K562 (cell line): ENCODE results near the gene TNP1. TPM values are rescaled to one million over a fixed set of nuclear protein-coding genes. Genes with fewer than 3 reads are reported as not detected.

Experiments used
- CEBPZ ChIP-seq: fragments of 150-350 bp; IDR thresholded peaks from 2 replicates; pipeline ENCODE4 v1.6.1; 2014; ENCODE audit warnings: low read depth, mild to moderate bottlenecking, low read length, borderline replicate concordance
- HDAC1 ChIP-seq, 2 experiments: fragments of 450-650 bp; IDR thresholded peaks; 2 replicates each; pipeline ENCODE4 v1.6.1; 2016 to 2017; ENCODE audit warnings: inconsistent platforms in 1 of 2, mild to moderate bottlenecking in 1 of 2, moderate library complexity in 1 of 2
- HIVEP1 ChIP-seq: fragments of 250-450 bp; sonication (Bioruptor Pico); IDR thresholded peaks from 2 replicates; pipeline ENCODE4 v1.4.0; 2020; ENCODE audit warnings: mild to moderate bottlenecking
- KLF1 ChIP-seq: fragments of 450-650 bp; IDR thresholded peaks from 2 replicates; pipeline ENCODE4 v1.6.1; 2016; ENCODE audit warnings: missing genetic modification characterization, missing compliant biosample characterization
- MGA ChIP-seq: fragments of 450-650 bp; IDR thresholded peaks from 2 replicates; pipeline ENCODE4 v1.6.1; 2016; ENCODE audit warnings: mild to moderate bottlenecking, moderate library complexity
- SIN3B ChIP-seq: fragments of 450-650 bp; IDR thresholded peaks from 2 replicates; pipeline ENCODE4 v1.6.1; 2017; ENCODE audit warnings: low read depth, mild to moderate bottlenecking, moderate library complexity
- TGIF2 ChIP-seq: sonication (generic); formaldehyde crosslinking; IDR thresholded peaks from 2 replicates; pipeline ENCODE4 v1.8.1; 2022; ENCODE audit warnings: mild to moderate bottlenecking, missing genetic modification reagents, moderate library complexity
- ZBTB8A ChIP-seq: fragments of 450-650 bp; IDR thresholded peaks from 2 replicates; pipeline ENCODE4 v1.6.1; 2018; ENCODE audit warnings: mild to moderate bottlenecking, moderate library complexity; ENCODE audit not compliant: partially characterized antibody
- ZNF277 ChIP-seq: fragments of 250-450 bp; sonication (Bioruptor Pico); IDR thresholded peaks from 2 replicates; pipeline ENCODE4 v1.8.0; 2022; ENCODE audit warnings: inconsistent platforms, mild to moderate bottlenecking, moderate library complexity, borderline replicate concordance
- ZNF408 ChIP-seq: fragments of 250-450 bp; sonication (Bioruptor Pico); IDR thresholded peaks from 2 replicates; pipeline ENCODE4 v1.4.0; 2020; ENCODE audit warnings: low read depth, mild to moderate bottlenecking, moderate library complexity
- ZNF436 ChIP-seq: fragments of 250-450, 450-650 bp; sonication (Bioruptor Pico); formaldehyde crosslinking; IDR thresholded peaks from 2 replicates; pipeline ENCODE4 v1.7.0; 2020; ENCODE audit warnings: mild to moderate bottlenecking
- polyA plus RNA-seq, 8 experiments: library from polyadenylated mRNA; depleted of rRNA in 4 of 8; stranded (reverse) in 5 of 8; unstranded in 3 of 8; fragments of >200 nt; fragmentation: Nextera tagmentation in 2 of 8; fragmentation: Illumina TruSeq in 1 of 8; extraction: Ambion mirVana in 2 of 8; extraction: Trizol in 1 of 8; gene quantifications; 2 replicates each; pipeline versions ENCODE4 v1.2.1 to v1.2.3, GENCODE V29; 2011 to 2014; ENCODE audit warnings: inconsistent platforms in 1 of 8, missing spikeins in 1 of 8
- total RNA-seq, 7 experiments: library from RNA; depleted of rRNA in 6 of 7; stranded (reverse); fragments of >200 nt in 6 of 7; fragmentation: Illumina TruSeq in 2 of 7; extraction: Trizol in 2 of 7; gene quantifications; 2 replicates each; pipeline versions ENCODE4 v1.2.1 to v1.2.3, GENCODE V29; 2011 to 2021; ENCODE audit warnings: low replicate concordance in 1 of 7

TNP1 gene
- total and polyA plus RNA-seq, 9 of the 15 experiments (the other 6 are each of a cell fraction or from before 2014, with no cell fraction given), result not detected

- TF ChIP-seq CEBPZ (no peak), ZNF436 (CRISPR knock-in tag) (no peak), HIVEP1 (peak; percentile 14; the same call in 1 of the 2 replicates), ZNF277 (CRISPR knock-in tag) (no peak), MGA (0 out of 2 replicates have a peak, but pooled peaks have one; percentile 9), ZNF408 (CRISPR knock-in tag) (no peak), TGIF2 (CRISPR knock-in tag) (no peak), KLF1 (no peak), SIN3B (no peak), HDAC1 (IDR thresholded peaks at IDR 0.05) (peak in 1 of 2 experiments; percentile 70; a peak in 2 of 4 replicates), ZBTB8A (no peak)
Measured at GRCh38 chr2:216880509-216881184, 20.8 kb upstream of the TNP1 start (continued).
